Renal cortical epithelial cell (primary cell): Measurements from ENCODE around the gene VWA8. TPM values are rescaled to one million over a fixed set of nuclear protein-coding genes. Genes with fewer than 3 reads are reported as not detected.

Experiments
- DNase-seq: peaks from one replicate; pipeline ENCODE4 v3.0.0-alpha.2; 2011; ENCODE audit warnings: low read depth
- total RNA-seq: library from RNA; depleted of rRNA; stranded (reverse); fragments of >200 nt; gene quantifications from 2 replicates; pipeline ENCODE4 v1.2.3, GENCODE V29; 2014

VWA8 gene
- total RNA-seq, 1 donor from 2014 or later: 45.4 TPM

GRCh38 chr13:41802684-41803444 is 158.0 kb downstream of the VWA8 start:
- DNase-seq: peak; percentile 91

GRCh38 chr13:41802043-41802683 is 158.7 kb downstream of the VWA8 start:
- DNase-seq: no peak

- DNase-seq: no peak
Measured at GRCh38 chr13:41791056-41791455, 169.9 kb downstream of the VWA8 start.

GRCh38 chr13:41788552-41788951 is 172.4 kb downstream of the VWA8 start:
- DNase-seq: no peak

GRCh38 chr13:41785402-41786172 is 175.3 kb downstream of the VWA8 start:
- DNase-seq: no peak

GRCh38 chr13:41782086-41782485 is 178.8 kb downstream of the VWA8 start:
- no peak for DNase-seq

- DNase-seq: peak; percentile 88
Measured at GRCh38 chr13:41780715-41781706, 179.9 kb downstream of the VWA8 start.

- DNase-seq: no peak
Measured at GRCh38 chr13:41775251-41775650, 185.7 kb downstream of the VWA8 start.

GRCh38 chr13:41774605-41775218 is 186.2 kb downstream of the VWA8 start:
- DNase-seq: no peak

- DNase-seq: peak; percentile 63
Measured at GRCh38 chr13:41767801-41768200, 193.1 kb downstream of the VWA8 start.

- no peak for DNase-seq
Measured at GRCh38 chr13:41766439-41766838, 194.5 kb downstream of the VWA8 start.

- no peak for DNase-seq
Measured at GRCh38 chr13:41765813-41766212, 195.1 kb downstream of the VWA8 start.

GRCh38 chr13:41765020-41765419 is 195.9 kb downstream of the VWA8 start:
- DNase-seq: no peak

GRCh38 chr13:41764558-41764957 is 196.4 kb downstream of the VWA8 start:
- no peak for DNase-seq

- peak; percentile 4 for DNase-seq
Measured at GRCh38 chr13:41763782-41764181, 197.1 kb downstream of the VWA8 start.

- no peak for DNase-seq
Measured at GRCh38 chr13:41762796-41763195, 198.1 kb downstream of the VWA8 start.

GRCh38 chr13:41756198-41756880 is 204.6 kb downstream of the VWA8 start:
- DNase-seq: no peak

- peak; percentile 6 for DNase-seq
Measured at GRCh38 chr13:41751734-41752445, 209.0 kb downstream of the VWA8 start.

GRCh38 chr13:41751277-41751676 is 209.6 kb downstream of the VWA8 start:
- no peak for DNase-seq

- peak; percentile 71 for DNase-seq
Measured at GRCh38 chr13:41746259-41746658, 214.7 kb downstream of the VWA8 start.
